Upper lobe of left lung (tissue), 4 donors: ENCODE results near the gene SYMPK.

ENCODE experiments used
- POLR2A ChIP-seq, 4 donors: fragments of 450-650 bp; IDR thresholded peaks; one replicate each; pipeline ENCODE4 v1.5.1; 2016 to 2017; ENCODE audit warnings: antibody characterized with exemption in 4 of 4, mild to moderate bottlenecking in 2 of 4
- TF ChIP-seq, protein P1 (sequence below), 6 experiments: fragments of 450-650 bp in 4 of 6; fragments of 200-600 bp in 2 of 6; sonication (generic) in 2 of 6; IDR thresholded peaks; one replicate each; pipeline ENCODE4 v1.5.1; 2016 to 2019; ENCODE audit warnings: antibody characterized with exemption in 6 of 6

DNA sequence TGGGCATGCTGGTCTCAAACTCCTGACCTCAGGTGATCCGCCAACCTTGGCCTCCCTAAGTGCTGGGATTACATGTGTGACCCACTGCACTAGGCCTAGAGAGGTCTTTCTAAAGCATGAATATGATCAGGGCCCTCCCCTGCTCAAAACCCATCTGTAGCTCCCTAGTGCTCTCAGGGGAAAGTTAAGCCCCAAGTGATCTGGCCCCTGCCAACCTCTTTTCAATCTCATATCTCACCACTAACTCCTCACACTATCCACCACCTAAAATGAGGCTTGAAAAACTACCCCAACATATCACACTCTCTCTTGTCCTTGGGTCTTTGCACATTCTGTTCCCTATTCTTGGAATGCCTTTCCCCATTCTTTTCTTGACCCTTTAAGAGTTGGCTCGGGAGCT lies 68.3 kb downstream of the SYMPK start:
- TF ChIP-seq POLR2A (IDR thresholded peaks at IDR 0.05): no peak
- TF ChIP-seq, protein P1, sequence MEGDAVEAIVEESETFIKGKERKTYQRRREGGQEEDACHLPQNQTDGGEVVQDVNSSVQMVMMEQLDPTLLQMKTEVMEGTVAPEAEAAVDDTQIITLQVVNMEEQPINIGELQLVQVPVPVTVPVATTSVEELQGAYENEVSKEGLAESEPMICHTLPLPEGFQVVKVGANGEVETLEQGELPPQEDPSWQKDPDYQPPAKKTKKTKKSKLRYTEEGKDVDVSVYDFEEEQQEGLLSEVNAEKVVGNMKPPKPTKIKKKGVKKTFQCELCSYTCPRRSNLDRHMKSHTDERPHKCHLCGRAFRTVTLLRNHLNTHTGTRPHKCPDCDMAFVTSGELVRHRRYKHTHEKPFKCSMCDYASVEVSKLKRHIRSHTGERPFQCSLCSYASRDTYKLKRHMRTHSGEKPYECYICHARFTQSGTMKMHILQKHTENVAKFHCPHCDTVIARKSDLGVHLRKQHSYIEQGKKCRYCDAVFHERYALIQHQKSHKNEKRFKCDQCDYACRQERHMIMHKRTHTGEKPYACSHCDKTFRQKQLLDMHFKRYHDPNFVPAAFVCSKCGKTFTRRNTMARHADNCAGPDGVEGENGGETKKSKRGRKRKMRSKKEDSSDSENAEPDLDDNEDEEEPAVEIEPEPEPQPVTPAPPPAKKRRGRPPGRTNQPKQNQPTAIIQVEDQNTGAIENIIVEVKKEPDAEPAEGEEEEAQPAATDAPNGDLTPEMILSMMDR (IDR thresholded peaks at IDR 0.05): no peak
